ENCODE measurements around the gene ARPP19. TPM values are rescaled to one million over a fixed set of nuclear protein-coding genes. Genes with fewer than 3 reads are reported as not detected.

ARPP19 gene
- total RNA-seq, 1 experiment from 2014 or later, result 163 TPM

- H3K79me2 ChIP-seq (ENCODE audit: insufficient read depth, low read length), result peaks cover 100% of the 10 kb centered on the region
These were observed 10.6 kb downstream of the ARPP19 start for GRCh38 chr15:52558196-52558595.

More at GRCh38 chr15:52558196-52558595, 10.6 kb downstream of the ARPP19 start:
- peaks cover 53% of the 10 kb centered on the region for H4K20me1 ChIP-seq (ENCODE audit: insufficient read depth)
- peak overlapping the region; percentile 1; the same call in 1 of the 2 replicates for H3K4me2 ChIP-seq (ENCODE audit: low read length)
- no peak for DNase-seq (ENCODE audit: low read depth, low spot score)
- no peaks in the 10 kb centered on the region for H3K9me2 ChIP-seq (ENCODE audit: insufficient read depth)
- H3K27me3 ChIP-seq (ENCODE audit: insufficient read depth, low read length), result no peaks in the 10 kb centered on the region
- H2AFZ ChIP-seq (ENCODE audit: low read depth, low read length, poor library complexity, severe bottlenecking), result no peak overlapping the region
- peak; percentile 60; the same call in 1 of the 2 replicates for ATAC-seq
- H3K36me3 ChIP-seq (ENCODE audit: control insufficient read depth in 1 of 2, insufficient read depth in 2 of 2, low read length in 2 of 2), result peaks cover 7 to 17% of the 10 kb centered on the region in 2 experiments
- intact Hi-C loops (cut with micrococcal nuclease), result no loop called here
- TF ChIP-seq ELF1 (IDR thresholded peaks at IDR 0.05; ENCODE audit: borderline replicate concordance, low read depth) (no peak), RAD21 (IDR thresholded peaks at IDR 0.05; ENCODE audit: low read depth) (no peak), CEBPB (IDR thresholded peaks at IDR 0.05; ENCODE audit: low read depth) (no peak), ZFX (IDR thresholded peaks at IDR 0.05) (no peak), JUND (IDR thresholded peaks at IDR 0.05) (no peak), CTCF (IDR thresholded peaks at IDR 0.05 in 2 of 3, conservative IDR thresholded peaks at IDR 0.05 in 1 of 3; ENCODE audit: borderline replicate concordance in 1 of 3, insufficient read depth in 1 of 3, low read depth in 2 of 3, low read length in 2 of 3) (no peak), SP1 (IDR thresholded peaks at IDR 0.05; ENCODE audit: low read depth) (no peak), EZH2phosphoT487 (IDR thresholded peaks at IDR 0.05; ENCODE audit: borderline replicate concordance) (no peak), EGR1 (IDR thresholded peaks at IDR 0.05; ENCODE audit: low read depth) (no peak), ATF3 (IDR thresholded peaks at IDR 0.05) (no peak), TCF7L2 (IDR thresholded peaks at IDR 0.05; ENCODE audit: borderline replicate concordance, extremely low read depth, insufficient read depth, insufficient read length) (no peak), EZH2 (IDR thresholded peaks at IDR 0.05) (no peak), SIN3A (IDR thresholded peaks at IDR 0.05; ENCODE audit: low read depth) (no peak), POLR2AphosphoS5 (IDR thresholded peaks at IDR 0.05; ENCODE audit: low read depth, low read length) (no peak)
- H3K4me3 ChIP-seq (replicated peaks in 1 of 2; ENCODE audit: low read depth in 1 of 2, low read length in 2 of 2), result no peak overlapping the region
- CTCF ChIA-PET, result no interaction called here
- POLR2A ChIA-PET, result no interaction called here
- peak overlapping the region; percentile 21; the same call in 1 of the 2 replicates for H3K27ac ChIP-seq (ENCODE audit: low read depth, low read length)
- H3K4me1 ChIP-seq (ENCODE audit: control insufficient read depth in 1 of 2, insufficient read depth in 2 of 2, low read length in 2 of 2), result peaks cover 3 to 12% of the 10 kb centered on the region in 2 experiments; a peak in 1 of 4 replicates
- no TSS peak for BruUV-seq (replicated peaks)
- no peak overlapping the region for H3K9ac ChIP-seq (ENCODE audit: low read length)
- RAD21 ChIA-PET (ENCODE audit: low non-redundant PET in 1 of 2, low total read pairs in 2 of 2, uncharacterized antibody in 2 of 2, unreplicated experiment in 2 of 2), result no interaction called here
- H3K9me3 ChIP-seq (ENCODE audit: control insufficient read depth in 1 of 2, insufficient read depth in 1 of 2, low read depth in 1 of 2, low read length in 2 of 2), result no peaks in the 10 kb centered on the region

All from HCT116 (cell line).